ENCODE measurements around the gene NEGR1. TPM values are rescaled to one million over a fixed set of nuclear protein-coding genes. Genes with fewer than 3 reads are reported as not detected.

NEGR1 gene
- total RNA-seq, 1 experiment from 2014 or later, result 19.2 TPM

GRCh38 chr1:71980556-71980955 is 301.8 kb downstream of the NEGR1 start:
- intact Hi-C loops (cut with micrococcal nuclease; ENCODE audit: unreplicated experiment), result no loop called here
- no TSS peak for BruUV-seq (replicated peaks)
- H3K36me3 Mint-ChIP-seq (ENCODE audit: insufficient read depth, unreplicated experiment), result no peaks in the 10 kb centered on the region

GRCh38 chr1:71979882-71980281 is 302.5 kb downstream of the NEGR1 start:
- CTCF ChIA-PET, result no interaction called here
- Mint-ChIP-seq H3K9me3 (ENCODE audit: low read depth, unreplicated experiment) (peaks cover 2% of the 10 kb centered on the region), H3K4me3 (ENCODE audit: low read depth, unreplicated experiment) (no peak overlapping the region), H3K36me3 (ENCODE audit: insufficient read depth, unreplicated experiment) (no peaks in the 10 kb centered on the region), H3K27me3 (ENCODE audit: unreplicated experiment) (no peaks in the 10 kb centered on the region), H3K4me1 (ENCODE audit: low read depth, unreplicated experiment) (no peaks in the 10 kb centered on the region), H3K27ac (ENCODE audit: unreplicated experiment) (no peak overlapping the region)
- no TSS peak for BruUV-seq (replicated peaks)
- intact Hi-C loops (cut with micrococcal nuclease; ENCODE audit: unreplicated experiment), result no loop called here
- DNase-seq, result no peak
- no peak for TF ChIP-seq CTCF (IDR thresholded peaks at IDR 0.05; ENCODE audit: unreplicated experiment)

More at GRCh38 chr1:71980556-71980955, 301.8 kb downstream of the NEGR1 start:
- Mint-ChIP-seq H3K27ac (ENCODE audit: unreplicated experiment) (no peak overlapping the region), H3K9me3 (ENCODE audit: low read depth, unreplicated experiment) (peaks cover 2% of the 10 kb centered on the region), H3K4me3 (ENCODE audit: low read depth, unreplicated experiment) (no peak overlapping the region), H3K27me3 (ENCODE audit: unreplicated experiment) (no peaks in the 10 kb centered on the region), H3K4me1 (ENCODE audit: low read depth, unreplicated experiment) (no peaks in the 10 kb centered on the region)
- no peak for TF ChIP-seq CTCF (IDR thresholded peaks at IDR 0.05; ENCODE audit: unreplicated experiment)
- DNase-seq, result no peak
- CTCF ChIA-PET, result no interaction called here

- H3K27me3 Mint-ChIP-seq (ENCODE audit: unreplicated experiment), result no peaks in the 10 kb centered on the region
- H3K4me3 Mint-ChIP-seq (ENCODE audit: low read depth, unreplicated experiment), result no peak overlapping the region
- CTCF ChIA-PET, result no interaction called here
- no peak for DNase-seq
- intact Hi-C loops (cut with micrococcal nuclease; ENCODE audit: unreplicated experiment), result no loop called here
- no peaks in the 10 kb centered on the region for H3K4me1 Mint-ChIP-seq (ENCODE audit: low read depth, unreplicated experiment)
- no peaks in the 10 kb centered on the region for H3K36me3 Mint-ChIP-seq (ENCODE audit: insufficient read depth, unreplicated experiment)
- TF ChIP-seq CTCF (IDR thresholded peaks at IDR 0.05; ENCODE audit: unreplicated experiment), result no peak
- H3K27ac Mint-ChIP-seq (ENCODE audit: unreplicated experiment), result no peak overlapping the region
- no TSS peak for BruUV-seq (replicated peaks)
- H3K9me3 Mint-ChIP-seq (ENCODE audit: low read depth, unreplicated experiment), result no peaks in the 10 kb centered on the region
Measured at GRCh38 chr1:71967670-71968069, 314.7 kb downstream of the NEGR1 start.

GRCh38 chr1:71964188-71964587 is 318.2 kb downstream of the NEGR1 start:
- no peaks in the 10 kb centered on the region for H3K36me3 Mint-ChIP-seq (ENCODE audit: insufficient read depth, unreplicated experiment)
- no peak overlapping the region for H3K4me3 Mint-ChIP-seq (ENCODE audit: low read depth, unreplicated experiment)
- H3K27ac Mint-ChIP-seq (ENCODE audit: unreplicated experiment), result no peak overlapping the region
- DNase-seq, result no peak
- intact Hi-C loops (cut with micrococcal nuclease; ENCODE audit: unreplicated experiment), result no loop called here
- no peaks in the 10 kb centered on the region for H3K4me1 Mint-ChIP-seq (ENCODE audit: low read depth, unreplicated experiment)
- BruUV-seq (replicated peaks), result no TSS peak
- TF ChIP-seq CTCF (IDR thresholded peaks at IDR 0.05; ENCODE audit: unreplicated experiment), result no peak
- CTCF ChIA-PET, result no interaction called here
- H3K9me3 Mint-ChIP-seq (ENCODE audit: low read depth, unreplicated experiment), result no peaks in the 10 kb centered on the region
- no peaks in the 10 kb centered on the region for H3K27me3 Mint-ChIP-seq (ENCODE audit: unreplicated experiment)

Measured in Calu3 (cell line).